ENCODE data around the gene PDE10A.
"Not testable (repeated sequence)": the region's sequence is repeated elsewhere in the genome, so short reads cannot be mapped to it uniquely, and the experiment has no call there.

PDE10A gene

DNA sequence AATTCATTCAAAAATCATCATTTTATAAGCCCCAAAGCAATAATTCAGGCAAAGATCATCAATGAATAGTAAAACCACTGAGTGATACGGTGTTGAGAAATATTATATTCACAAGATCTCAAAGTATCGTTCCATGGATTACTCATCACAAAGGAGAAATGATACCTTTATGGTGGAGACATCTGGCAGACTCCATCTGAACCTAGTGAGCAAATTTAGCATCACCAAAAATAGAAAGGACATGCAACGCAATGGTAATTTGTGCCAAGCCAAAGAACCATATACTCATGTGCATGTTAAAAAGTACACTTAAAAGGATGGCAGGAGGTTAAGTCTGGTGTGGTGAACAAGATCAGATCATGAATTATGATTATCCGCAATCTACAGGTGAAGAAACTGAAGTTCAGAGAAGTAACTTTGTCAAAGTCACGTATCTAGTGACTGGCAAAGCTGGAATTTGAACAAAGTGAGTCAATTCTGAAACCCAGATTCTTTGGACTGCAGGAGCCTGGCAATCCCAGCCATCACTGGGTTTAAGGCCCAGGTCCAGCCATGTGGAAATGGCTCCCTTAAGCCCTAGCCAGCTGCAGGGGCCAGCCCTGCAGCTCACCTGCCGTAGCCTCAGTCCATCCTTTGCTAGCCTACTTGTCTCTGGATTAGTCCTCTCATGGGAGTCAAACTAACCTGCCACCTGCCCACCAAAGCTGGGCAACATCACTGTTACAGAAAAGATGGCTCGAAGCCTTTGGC, 68.3 kb downstream of the PDE10A start:
- no peak overlapping the region for H2AFZ ChIP-seq (ENCODE audit: low read length)
- H3K9ac ChIP-seq (ENCODE audit: low read length): no peak overlapping the region
- H4K20me1 ChIP-seq (ENCODE audit: insufficient read depth, low read length): no peaks in the 10 kb centered on the region
- H3K9me3 ChIP-seq (ENCODE audit: low read length): no peaks in the 10 kb centered on the region
- H3K4me2 ChIP-seq (ENCODE audit: low read length): no peak overlapping the region
- H3K79me2 ChIP-seq (ENCODE audit: insufficient read depth, low read length): no peaks in the 10 kb centered on the region
- H3F3A ChIP-seq (ENCODE audit: insufficient read depth, low read length): no peaks in the 10 kb centered on the region
- no peaks in the 10 kb centered on the region for H3K9me2 ChIP-seq (ENCODE audit: low read depth, low read length)
- H3K4me3 ChIP-seq (ENCODE audit: low read depth, low read length, poor library complexity, severe bottlenecking): no peak overlapping the region
- H3K4me1 ChIP-seq (ENCODE audit: insufficient read depth, low read length, severe bottlenecking): no peaks in the 10 kb centered on the region
- H3K27ac ChIP-seq (ENCODE audit: low read depth, low read length, poor library complexity, severe bottlenecking): no peak overlapping the region
- H3K36me3 ChIP-seq (ENCODE audit: insufficient read depth, low read length): no peaks in the 10 kb centered on the region
- H3K27me3 ChIP-seq (ENCODE audit: insufficient read depth, low read length): no peaks in the 10 kb centered on the region
- TF ChIP-seq EZH2 (IDR thresholded peaks at IDR 0.05; ENCODE audit: borderline replicate concordance, low read length) (no peak), CTCF (IDR thresholded peaks at IDR 0.05; ENCODE audit: low read length) (no peak)

DNA sequence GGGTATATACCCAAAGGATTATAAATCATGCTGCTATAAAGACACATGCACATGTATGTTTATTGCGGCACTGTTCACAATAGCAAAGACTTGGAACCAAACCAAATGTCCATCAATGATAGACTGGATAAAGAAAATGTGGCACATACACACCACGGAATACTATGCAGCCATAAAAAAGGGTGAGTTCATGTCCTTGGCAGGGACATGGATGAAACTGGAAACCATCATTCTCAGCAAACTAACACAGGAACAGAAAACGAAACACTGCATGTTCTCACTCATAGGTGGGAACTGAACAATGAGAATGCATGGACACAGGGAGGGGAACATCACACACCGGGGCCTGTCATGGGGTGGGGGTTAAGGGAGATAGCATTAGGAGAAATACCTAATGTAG, 70.1 kb downstream of the PDE10A start:
- not testable (repeated sequence) for H3F3A ChIP-seq (ENCODE audit: insufficient read depth, low read length); H3K36me3 ChIP-seq (ENCODE audit: insufficient read depth, low read length); H3K9ac ChIP-seq (ENCODE audit: low read length); H3K9me2 ChIP-seq (ENCODE audit: low read depth, low read length); H3K27me3 ChIP-seq (ENCODE audit: insufficient read depth, low read length); H3K27ac ChIP-seq (ENCODE audit: low read depth, low read length, poor library complexity, severe bottlenecking); H3K79me2 ChIP-seq (ENCODE audit: insufficient read depth, low read length); H2AFZ ChIP-seq (ENCODE audit: low read length); H4K20me1 ChIP-seq (ENCODE audit: insufficient read depth, low read length); H3K4me1 ChIP-seq (ENCODE audit: insufficient read depth, low read length, severe bottlenecking); H3K9me3 ChIP-seq (ENCODE audit: low read length); H3K4me2 ChIP-seq (ENCODE audit: low read length); H3K4me3 ChIP-seq (ENCODE audit: low read depth, low read length, poor library complexity, severe bottlenecking)

DNA sequence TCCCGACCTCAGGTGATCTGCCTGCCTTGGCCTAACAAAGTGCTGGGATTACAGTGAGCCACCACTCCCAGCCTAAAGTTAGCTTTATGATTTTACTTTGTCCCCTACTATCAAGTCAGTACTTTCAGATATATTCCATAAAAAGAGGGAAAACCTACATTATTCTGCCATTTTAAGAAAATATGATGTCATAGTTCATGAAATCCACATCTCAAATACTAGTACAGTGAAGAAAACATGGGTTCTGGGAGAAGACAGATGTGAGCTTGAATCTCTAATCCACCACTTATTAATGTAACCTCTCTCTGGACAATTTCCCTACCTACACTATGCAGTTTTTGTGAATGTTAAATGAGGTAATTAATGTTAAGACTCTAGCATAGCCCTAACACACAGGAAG, 74.5 kb downstream of the PDE10A start:
- TF ChIP-seq EZH2 (IDR thresholded peaks at IDR 0.05; ENCODE audit: borderline replicate concordance, low read length): no peak
- TF ChIP-seq CTCF (IDR thresholded peaks at IDR 0.05; ENCODE audit: low read length): no peak
- H2AFZ ChIP-seq (ENCODE audit: low read length): no peak overlapping the region
- no peaks in the 10 kb centered on the region for H3K27me3 ChIP-seq (ENCODE audit: insufficient read depth, low read length)
- H3K4me1 ChIP-seq (ENCODE audit: insufficient read depth, low read length, severe bottlenecking): no peaks in the 10 kb centered on the region
- no peaks in the 10 kb centered on the region for H3F3A ChIP-seq (ENCODE audit: insufficient read depth, low read length)
- H3K9me2 ChIP-seq (ENCODE audit: low read depth, low read length): no peaks in the 10 kb centered on the region
- H3K27ac ChIP-seq (ENCODE audit: low read depth, low read length, poor library complexity, severe bottlenecking): no peak overlapping the region
- no peak overlapping the region for H3K4me3 ChIP-seq (ENCODE audit: low read depth, low read length, poor library complexity, severe bottlenecking)
- no peaks in the 10 kb centered on the region for H3K79me2 ChIP-seq (ENCODE audit: insufficient read depth, low read length)
- no peaks in the 10 kb centered on the region for H4K20me1 ChIP-seq (ENCODE audit: insufficient read depth, low read length)
- H3K9ac ChIP-seq (ENCODE audit: low read length): no peak overlapping the region
- no peak overlapping the region for H3K4me2 ChIP-seq (ENCODE audit: low read length)
- H3K36me3 ChIP-seq (ENCODE audit: insufficient read depth, low read length): no peaks in the 10 kb centered on the region
- no peaks in the 10 kb centered on the region for H3K9me3 ChIP-seq (ENCODE audit: low read length)

GRCh38 chr6:165587206-165587605, 75.8 kb downstream of the PDE10A start:
- H4K20me1 ChIP-seq (ENCODE audit: insufficient read depth, low read length): no peaks in the 10 kb centered on the region
- no peaks in the 10 kb centered on the region for H3K9me2 ChIP-seq (ENCODE audit: low read depth, low read length)
- no peak overlapping the region for H3K9ac ChIP-seq (ENCODE audit: low read length)
- H3F3A ChIP-seq (ENCODE audit: insufficient read depth, low read length): no peaks in the 10 kb centered on the region
- H3K36me3 ChIP-seq (ENCODE audit: insufficient read depth, low read length): no peaks in the 10 kb centered on the region
- no peaks in the 10 kb centered on the region for H3K79me2 ChIP-seq (ENCODE audit: insufficient read depth, low read length)
- no peaks in the 10 kb centered on the region for H3K9me3 ChIP-seq (ENCODE audit: low read length)
- H3K4me1 ChIP-seq (ENCODE audit: insufficient read depth, low read length, severe bottlenecking): no peaks in the 10 kb centered on the region
- no peak overlapping the region for H2AFZ ChIP-seq (ENCODE audit: low read length)
- H3K27me3 ChIP-seq (ENCODE audit: insufficient read depth, low read length): no peaks in the 10 kb centered on the region
- TF ChIP-seq CTCF (IDR thresholded peaks at IDR 0.05; ENCODE audit: low read length): no peak
- TF ChIP-seq EZH2 (IDR thresholded peaks at IDR 0.05; ENCODE audit: borderline replicate concordance, low read length): no peak
- no peak overlapping the region for H3K4me2 ChIP-seq (ENCODE audit: low read length)
- H3K27ac ChIP-seq (ENCODE audit: low read depth, low read length, poor library complexity, severe bottlenecking): no peak overlapping the region
- no peak overlapping the region for H3K4me3 ChIP-seq (ENCODE audit: low read depth, low read length, poor library complexity, severe bottlenecking)

Data from OCI-LY1 (cell line).